Prostate gland (tissue), 2 donors: ENCODE results near the gene MREG. TPM values are rescaled to one million over a fixed set of nuclear protein-coding genes. Genes with fewer than 3 reads are reported as not detected.

Experiments
- DNase-seq: peaks from one replicate; pipeline ENCODE4 v3.0.0-alpha.2; 2019; ENCODE audit warnings: low spot score
- H3K27ac ChIP-seq, 2 donors: fragments of 200-600 bp; sonication (generic); 2 replicates each; pipeline ENCODE4 v1.5.1; 2017 to 2019
- H3K27me3 ChIP-seq: fragments of 200-600 bp; sonication (generic); replicated peaks from 2 replicates; pipeline ENCODE4 v1.5.1; 2019; ENCODE audit not compliant: insufficient read depth
- H3K36me3 ChIP-seq, 2 donors: fragments of 200-600 bp; sonication (generic); 1 replicate in 1 of 2; 2 replicates in 1 of 2; pipeline versions ENCODE4 v1.5.1 to v1.8.1; 2017 to 2019
- H3K4me1 ChIP-seq: fragments of 200-600 bp; sonication (generic); replicated peaks from 2 replicates; pipeline ENCODE4 v1.5.1; 2019
- H3K4me3 ChIP-seq, 2 donors: fragments of 200-600 bp; sonication (generic); 2 replicates each; pipeline ENCODE4 v1.5.1; 2017 to 2019
- H3K9me3 ChIP-seq: fragments of 200-600 bp; sonication (generic); 2 replicates; pipeline ENCODE4 v1.5.1; 2017
- CTCF ChIP-seq, 4 experiments: fragments of 200-600 bp in 2 of 4; fragments of 450-650 bp in 2 of 4; sonication (generic) in 2 of 4; IDR thresholded peaks; 1 replicate in 3 of 4; 2 replicates in 1 of 4; pipeline ENCODE4 v1.5.1; 2016 to 2019; ENCODE audit warnings: antibody characterized with exemption in 4 of 4, mild to moderate bottlenecking in 2 of 4, moderate library complexity in 2 of 4
- POLR2A ChIP-seq: fragments of 450-650 bp; IDR thresholded peaks from one replicate; pipeline ENCODE4 v1.6.1; 2016; ENCODE audit warnings: antibody characterized with exemption, mild to moderate bottlenecking
- POLR2AphosphoS5 ChIP-seq: sonication (generic); formaldehyde crosslinking; IDR thresholded peaks from one replicate; pipeline ENCODE4 v1.6.1; 2017; ENCODE audit warnings: antibody characterized with exemption
- whole genome bisulfite sequencing: methylation state at CpG from one replicate; pipeline ENCODE4 v1.1.5; 2018; 5-methylcytosine and 5-hydroxymethylcytosine counted together
- intact Hi-C: fragments of 100-400 bp; cut with DNase I; formaldehyde crosslinking; loops from one replicate; pipeline ENCODE4 v1.14.2; 2022
- total RNA-seq, 2 donors: library from RNA; depleted of rRNA; stranded (reverse); fragments of >200 nt; gene quantifications; one replicate each; pipeline ENCODE4 v1.1.0, GENCODE V29; 2016

MREG gene
- total RNA-seq, 2 donors from 2014 or later: 9.0 to 9.5 TPM

- no peaks in the 10 kb centered on the region for H3K36me3 ChIP-seq
- TF ChIP-seq POLR2A: no peak
- TF ChIP-seq POLR2AphosphoS5: no peak
- no peak for TF ChIP-seq CTCF (IDR thresholded peaks at IDR 0.05)
- no peak overlapping the region for H3K4me3 ChIP-seq
- no peaks in the 10 kb centered on the region for H3K27me3 ChIP-seq
- no peaks in the 10 kb centered on the region for H3K4me1 ChIP-seq
- no peak overlapping the region for H3K27ac ChIP-seq
- intact Hi-C loops: no loop called here
- no peaks in the 10 kb centered on the region for H3K9me3 ChIP-seq
- no peak for DNase-seq
- 90% methylated on average over 3 of the region's 3 CpGs for WGBS
These were observed 71.2 kb downstream of the MREG start for GRCh38 chr2:215942194-215942593.

- no peaks in the 10 kb centered on the region for H3K36me3 ChIP-seq
- H3K4me3 ChIP-seq: no peak overlapping the region
- 100% methylated on average over 1 of the region's 1 CpG for WGBS
- H3K27me3 ChIP-seq: no peaks in the 10 kb centered on the region
- H3K9me3 ChIP-seq: no peaks in the 10 kb centered on the region
- H3K27ac ChIP-seq: no peak overlapping the region
- no peaks in the 10 kb centered on the region for H3K4me1 ChIP-seq
- intact Hi-C loops: no loop called here
- no peak for TF ChIP-seq POLR2AphosphoS5
- TF ChIP-seq CTCF (IDR thresholded peaks at IDR 0.05): no peak
- no peak for DNase-seq
These were observed 71.6 kb downstream of the MREG start for GRCh38 chr2:215941726-215942125.

- Histone ChIP-seq H3K4me1 (no peaks in the 10 kb centered on the region), H3K36me3 (no peaks in the 10 kb centered on the region), H3K9me3 (no peaks in the 10 kb centered on the region), H3K27ac (no peak overlapping the region), H3K27me3 (no peaks in the 10 kb centered on the region), H3K4me3 (no peak overlapping the region)
- 91% methylated on average over 6 of the region's 6 CpGs for WGBS
- DNase-seq: no peak
- no peak for TF ChIP-seq CTCF (IDR thresholded peaks at IDR 0.05)
- no peak for TF ChIP-seq POLR2A
- TF ChIP-seq POLR2AphosphoS5: no peak
- intact Hi-C loops: no loop called here
These were observed 72.6 kb downstream of the MREG start for GRCh38 chr2:215940645-215941184.

GRCh38 chr2:215937190-215937589, 76.2 kb downstream of the MREG start:
- Histone ChIP-seq H3K27ac (no peak overlapping the region), H3K36me3 (no peaks in the 10 kb centered on the region), H3K4me1 (no peaks in the 10 kb centered on the region), H3K27me3 (no peaks in the 10 kb centered on the region), H3K9me3 (no peaks in the 10 kb centered on the region), H3K4me3 (no peak overlapping the region)
- WGBS: 57% methylated on average over 3 of the region's 3 CpGs
- TF ChIP-seq POLR2AphosphoS5 (no peak), CTCF (IDR thresholded peaks at IDR 0.05) (no peak), POLR2A (no peak)
- intact Hi-C loops: no loop called here
- no peak for DNase-seq

GRCh38 chr2:215933151-215933550, 80.2 kb downstream of the MREG start:
- Histone ChIP-seq H3K27ac (no peak overlapping the region), H3K4me3 (no peak overlapping the region), H3K27me3 (no peaks in the 10 kb centered on the region), H3K9me3 (no peaks in the 10 kb centered on the region), H3K36me3 (no peaks in the 10 kb centered on the region), H3K4me1 (no peaks in the 10 kb centered on the region)
- intact Hi-C loops: no loop called here
- TF ChIP-seq POLR2AphosphoS5 (no peak), CTCF (IDR thresholded peaks at IDR 0.05) (no peak), POLR2A (no peak)
- no peak for DNase-seq
- WGBS: 87% methylated on average over 3 of the region's 3 CpGs
